HPDE6-E6E7 (cell line): ENCODE results near the gene PRRC1.
"Not testable (repeated sequence)": the region's sequence is repeated elsewhere in the genome, so short reads cannot be mapped to it uniquely, and the experiment has no call there.

Source experiments
- DNase-seq: peaks from one replicate; pipeline ENCODE4 v3.0.0; 2011; ENCODE audit warnings: missing footprints; ENCODE audit errors: extremely low spot score

The PRRC1 gene

GRCh38 chr5:127517480-127518318 is at the start of gene PRRC1:
Gene PRRC1, plus strand, starts transcription at chr5:127517640. Its CDS starts 5,840 bp downstream, at chr5:127523480.
- DNase-seq = peak; percentile 76

- DNase-seq = no peak
Measured at GRCh38 chr5:127471211-127471610, 46.2 kb upstream of the PRRC1 start.

- no peak for DNase-seq
Measured at GRCh38 chr5:127472700-127473099, 44.7 kb upstream of the PRRC1 start.

GRCh38 chr5:127486471-127486870 is 31.0 kb upstream of the PRRC1 start:
- no peak for DNase-seq

GRCh38 chr5:127492854-127493738 is 24.3 kb upstream of the PRRC1 start:
- peak; percentile 21 for DNase-seq

- DNase-seq = no peak
Measured at GRCh38 chr5:127498548-127498947, 18.9 kb upstream of the PRRC1 start.

GRCh38 chr5:127505905-127506304 is 11.5 kb upstream of the PRRC1 start:
- no peak for DNase-seq

GRCh38 chr5:127506616-127507015 is 10.8 kb upstream of the PRRC1 start:
- no peak for DNase-seq

GRCh38 chr5:127508644-127509373 is 8.6 kb upstream of the PRRC1 start:
- no peak for DNase-seq

GRCh38 chr5:127513408-127513970 is 4.0 kb upstream of the PRRC1 start:
- DNase-seq = no peak

GRCh38 chr5:127514816-127515215 is 2.6 kb upstream of the PRRC1 start:
- no peak for DNase-seq

GRCh38 chr5:127515693-127516440 is 1.6 kb upstream of the PRRC1 start:
- DNase-seq = no peak

GRCh38 chr5:127517110-127517479 is 345 bp upstream of the PRRC1 start:
- peak; percentile 13 for DNase-seq

- DNase-seq = no peak
Measured at GRCh38 chr5:127518319-127518621, 830 bp downstream of the PRRC1 start.

- no peak for DNase-seq
Measured at GRCh38 chr5:127519527-127519926, 2.1 kb downstream of the PRRC1 start.

GRCh38 chr5:127521138-127521770 is 3.8 kb downstream of the PRRC1 start:
- DNase-seq = no peak

GRCh38 chr5:127525181-127525580 is 7.7 kb downstream of the PRRC1 start:
- no peak for DNase-seq

GRCh38 chr5:127529904-127530682 is 12.7 kb downstream of the PRRC1 start:
- DNase-seq = no peak

GRCh38 chr5:127536687-127537086 is 19.2 kb downstream of the PRRC1 start:
- no peak for DNase-seq

GRCh38 chr5:127540553-127540952 is 23.1 kb downstream of the PRRC1 start:
- not testable (repeated sequence) for DNase-seq
